ENCODE measurements around the gene KCNIP1.

KCNIP1 gene

DNA sequence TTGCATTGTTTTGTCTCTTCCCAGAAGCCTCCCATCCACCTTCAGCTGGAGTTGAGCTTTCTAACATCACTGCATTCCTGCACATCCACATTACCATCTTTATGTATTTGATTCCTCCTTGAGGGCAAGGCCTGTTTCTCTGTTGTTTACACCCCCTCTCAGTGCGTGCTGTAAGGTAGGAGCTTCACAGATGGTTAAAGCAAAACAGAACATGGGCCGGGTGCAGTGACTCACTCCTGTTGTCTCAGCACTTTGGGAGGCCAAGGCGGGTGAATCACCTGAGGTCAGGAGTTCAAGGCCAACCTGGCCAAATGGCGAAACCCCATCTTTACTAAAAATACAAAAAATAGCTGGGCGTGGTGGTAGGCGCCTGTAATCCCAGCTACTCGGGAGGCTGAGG lies 110.9 kb downstream of the KCNIP1 start:
- Histone ChIP-seq H4K20me1 (ENCODE audit: low read depth, low read length) (no peaks in the 10 kb centered on the region), H3K79me2 (ENCODE audit: insufficient read depth, low read length) (no peaks in the 10 kb centered on the region), H2AFZ (ENCODE audit: low read depth, low read length, severe bottlenecking) (no peak overlapping the region), H3K9ac (ENCODE audit: low read length) (no peak overlapping the region), H3K9me2 (replicated peaks; ENCODE audit: insufficient read depth, low read length) (no peaks in the 10 kb centered on the region), H3K27me3 (ENCODE audit: low read length) (no peaks in the 10 kb centered on the region), H3F3A (ENCODE audit: insufficient read depth) (no peaks in the 10 kb centered on the region), H3K9me3 (ENCODE audit: insufficient read depth, low read length) (no peaks in the 10 kb centered on the region), H3K36me3 (ENCODE audit: low read length) (no peaks in the 10 kb centered on the region), H3K27ac (ENCODE audit: low read depth, low read length) (no peak overlapping the region), H3K4me2 (ENCODE audit: low read depth, low read length, poor library complexity, severe bottlenecking) (no peak overlapping the region), H3K4me3 (ENCODE audit: insufficient read depth, low read length, poor library complexity, severe bottlenecking) (no peak overlapping the region)
- TF ChIP-seq EZH2phosphoT487 (conservative IDR thresholded peaks at IDR 0.05; ENCODE audit: low read length), result no peak
- TF ChIP-seq, protein P1, sequence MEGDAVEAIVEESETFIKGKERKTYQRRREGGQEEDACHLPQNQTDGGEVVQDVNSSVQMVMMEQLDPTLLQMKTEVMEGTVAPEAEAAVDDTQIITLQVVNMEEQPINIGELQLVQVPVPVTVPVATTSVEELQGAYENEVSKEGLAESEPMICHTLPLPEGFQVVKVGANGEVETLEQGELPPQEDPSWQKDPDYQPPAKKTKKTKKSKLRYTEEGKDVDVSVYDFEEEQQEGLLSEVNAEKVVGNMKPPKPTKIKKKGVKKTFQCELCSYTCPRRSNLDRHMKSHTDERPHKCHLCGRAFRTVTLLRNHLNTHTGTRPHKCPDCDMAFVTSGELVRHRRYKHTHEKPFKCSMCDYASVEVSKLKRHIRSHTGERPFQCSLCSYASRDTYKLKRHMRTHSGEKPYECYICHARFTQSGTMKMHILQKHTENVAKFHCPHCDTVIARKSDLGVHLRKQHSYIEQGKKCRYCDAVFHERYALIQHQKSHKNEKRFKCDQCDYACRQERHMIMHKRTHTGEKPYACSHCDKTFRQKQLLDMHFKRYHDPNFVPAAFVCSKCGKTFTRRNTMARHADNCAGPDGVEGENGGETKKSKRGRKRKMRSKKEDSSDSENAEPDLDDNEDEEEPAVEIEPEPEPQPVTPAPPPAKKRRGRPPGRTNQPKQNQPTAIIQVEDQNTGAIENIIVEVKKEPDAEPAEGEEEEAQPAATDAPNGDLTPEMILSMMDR (IDR thresholded peaks at IDR 0.05; ENCODE audit: insufficient read depth, low read length, poor library complexity, severe bottlenecking), result no peak

DNA sequence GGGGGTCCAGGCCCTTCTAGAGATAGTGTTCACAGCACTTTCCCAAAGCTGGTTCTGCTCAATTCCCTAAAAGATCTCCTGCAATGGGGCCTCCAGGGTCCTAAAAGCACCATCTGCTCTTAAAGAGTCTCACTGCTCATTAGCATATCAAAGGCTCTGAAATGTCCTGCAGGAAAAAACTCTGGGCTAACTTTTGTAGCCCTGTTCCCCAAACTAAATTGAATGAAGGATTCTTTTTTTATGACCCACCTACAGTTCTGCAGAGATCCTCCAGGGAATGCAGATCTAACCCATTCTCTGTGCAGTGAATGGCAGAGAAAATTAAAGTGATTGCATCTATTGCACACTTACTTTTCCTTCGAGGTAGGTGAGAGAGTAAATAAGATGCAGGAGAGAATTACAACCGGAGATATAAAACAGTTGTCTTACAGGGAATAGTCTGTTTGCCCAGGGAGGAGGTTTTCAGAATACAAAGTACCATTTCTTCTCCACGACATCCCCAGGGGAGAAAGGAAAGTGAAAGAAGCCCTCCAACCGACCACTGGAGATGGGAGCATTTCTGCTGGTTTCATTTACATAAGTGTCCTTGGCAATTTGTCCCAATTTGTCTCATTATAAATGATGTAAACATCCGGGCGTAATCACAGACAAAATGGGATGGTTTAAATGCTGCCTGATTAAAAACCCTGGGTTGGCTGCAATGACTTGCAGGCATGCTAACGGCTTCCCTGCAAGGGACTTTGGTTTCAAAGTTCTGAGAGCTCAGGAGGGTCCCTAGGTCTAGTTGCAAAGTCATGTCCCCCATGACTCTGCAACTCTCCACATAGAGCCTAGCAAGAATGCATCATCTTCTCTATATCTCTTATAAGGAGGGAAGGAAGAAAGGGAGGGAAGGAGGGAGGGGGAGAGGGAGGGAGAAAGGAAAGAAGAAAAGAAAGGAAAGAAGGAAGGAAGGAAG lies 114.0 kb downstream of the KCNIP1 start:
- Histone ChIP-seq H3K9me2 (replicated peaks; ENCODE audit: insufficient read depth, low read length) (no peaks in the 10 kb centered on the region), H3K4me2 (ENCODE audit: low read depth, low read length, poor library complexity, severe bottlenecking) (no peak overlapping the region)
- TF ChIP-seq, protein P1 (IDR thresholded peaks at IDR 0.05; ENCODE audit: insufficient read depth, low read length, poor library complexity, severe bottlenecking), result no peak
- TF ChIP-seq EZH2phosphoT487 (conservative IDR thresholded peaks at IDR 0.05; ENCODE audit: low read length), result no peak

DNA sequence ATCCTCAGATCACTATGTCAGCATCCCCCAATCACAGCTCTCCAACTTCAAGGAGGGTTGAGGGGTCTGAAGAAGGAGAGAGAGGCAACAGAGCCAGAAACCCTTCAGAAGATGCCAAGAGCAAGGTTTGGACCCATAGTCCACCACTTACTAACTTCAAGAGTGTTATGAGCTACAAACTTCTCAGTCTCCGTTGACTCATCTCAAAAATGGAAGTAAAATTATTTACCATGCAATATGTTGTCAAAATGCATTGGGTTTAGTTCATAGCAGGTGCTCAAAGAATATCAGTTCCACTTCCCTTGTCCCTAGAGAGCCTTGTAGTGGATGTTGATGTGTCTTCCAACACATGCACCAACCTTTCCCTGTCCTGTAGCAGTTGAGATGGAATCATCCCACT lies 116.0 kb downstream of the KCNIP1 start:
- H3K27ac ChIP-seq (ENCODE audit: low read depth, low read length), result no peak overlapping the region
- no peak overlapping the region for H2AFZ ChIP-seq (ENCODE audit: low read depth, low read length, severe bottlenecking)
- no peak overlapping the region for H3K4me2 ChIP-seq (ENCODE audit: low read depth, low read length, poor library complexity, severe bottlenecking)
- no peaks in the 10 kb centered on the region for H3K9me3 ChIP-seq (ENCODE audit: insufficient read depth, low read length)
- H3K4me3 ChIP-seq (ENCODE audit: insufficient read depth, low read length, poor library complexity, severe bottlenecking), result no peak overlapping the region
- no peaks in the 10 kb centered on the region for H3K79me2 ChIP-seq (ENCODE audit: insufficient read depth, low read length)
- no peaks in the 10 kb centered on the region for H3K9me2 ChIP-seq (replicated peaks; ENCODE audit: insufficient read depth, low read length)
- H3K9ac ChIP-seq (ENCODE audit: low read length), result no peak overlapping the region
- H3F3A ChIP-seq (ENCODE audit: insufficient read depth), result no peaks in the 10 kb centered on the region
- H3K27me3 ChIP-seq (ENCODE audit: low read length), result no peaks in the 10 kb centered on the region
- no peaks in the 10 kb centered on the region for H3K36me3 ChIP-seq (ENCODE audit: low read length)
- no peaks in the 10 kb centered on the region for H4K20me1 ChIP-seq (ENCODE audit: low read depth, low read length)
- no peak for TF ChIP-seq EZH2phosphoT487 (conservative IDR thresholded peaks at IDR 0.05; ENCODE audit: low read length)
- TF ChIP-seq, protein P1 (IDR thresholded peaks at IDR 0.05; ENCODE audit: insufficient read depth, low read length, poor library complexity, severe bottlenecking), result no peak

More for the DNA sequence above, 114.0 kb downstream of the KCNIP1 start:
- no peaks in the 10 kb centered on the region for H3K9me3 ChIP-seq (ENCODE audit: insufficient read depth, low read length)
- no peak overlapping the region for H3K4me3 ChIP-seq (ENCODE audit: insufficient read depth, low read length, poor library complexity, severe bottlenecking)
- H3K27me3 ChIP-seq (ENCODE audit: low read length), result no peaks in the 10 kb centered on the region
- H3F3A ChIP-seq (ENCODE audit: insufficient read depth), result no peaks in the 10 kb centered on the region
- H2AFZ ChIP-seq (ENCODE audit: low read depth, low read length, severe bottlenecking), result no peak overlapping the region
- no peak overlapping the region for H3K27ac ChIP-seq (ENCODE audit: low read depth, low read length)
- no peaks in the 10 kb centered on the region for H3K79me2 ChIP-seq (ENCODE audit: insufficient read depth, low read length)
- no peaks in the 10 kb centered on the region for H4K20me1 ChIP-seq (ENCODE audit: low read depth, low read length)
- no peaks in the 10 kb centered on the region for H3K36me3 ChIP-seq (ENCODE audit: low read length)
- H3K9ac ChIP-seq (ENCODE audit: low read length), result no peak overlapping the region

All from SU-DHL-6 (cell line).